Stimulated activated CD8-positive, alpha-beta memory T cell treated with anti-CD3 and anti-CD28 coated beads, Interleukin-15, amount 100 ng/mL, for 4 hours (primary cell): Measurements from ENCODE around the gene EBLN1.

Source experiments
- DNase-seq, 2 donors: peaks; one replicate each; pipeline ENCODE4 v3.0.0-alpha.2; 2020; ENCODE audit warnings: low read depth in 2 of 2

EBLN1 gene

GRCh38 chr10:22217842-22218241, at the start of gene EBLN1:
EBLN1 (minus strand) TSS chr10:22218015; CDS start chr10:22209983, 8,032 bp downstream.
- no peak for DNase-seq

- no peak for DNase-seq
Measured at GRCh38 chr10:22265839-22266537, 48.2 kb upstream of the EBLN1 start.

GRCh38 chr10:22263106-22263505, 45.3 kb upstream of the EBLN1 start:
- DNase-seq = no peak

- no peak for DNase-seq
Measured at GRCh38 chr10:22259280-22259679, 41.5 kb upstream of the EBLN1 start.

- DNase-seq = no peak
Measured at GRCh38 chr10:22258471-22258870, 40.7 kb upstream of the EBLN1 start.

- no peak for DNase-seq
Measured at GRCh38 chr10:22253580-22253882, 35.7 kb upstream of the EBLN1 start.

- DNase-seq = peak in 1 of 2 donors; percentile 14
Measured at GRCh38 chr10:22252801-22253579, 35.2 kb upstream of the EBLN1 start.

GRCh38 chr10:22252224-22252800, 34.5 kb upstream of the EBLN1 start:
- peak in 1 of 2 donors; percentile 31 for DNase-seq

- peak; percentile 46 to 63 for DNase-seq
Measured at GRCh38 chr10:22251751-22252223, 34.0 kb upstream of the EBLN1 start.

GRCh38 chr10:22250897-22251660, 33.3 kb upstream of the EBLN1 start:
- no peak for DNase-seq

GRCh38 chr10:22247636-22248035, 29.8 kb upstream of the EBLN1 start:
- no peak for DNase-seq

- no peak for DNase-seq
Measured at GRCh38 chr10:22246680-22247391, 29.0 kb upstream of the EBLN1 start.

GRCh38 chr10:22245567-22245966, 27.8 kb upstream of the EBLN1 start:
- no peak for DNase-seq

GRCh38 chr10:22244855-22245254, 27.0 kb upstream of the EBLN1 start:
- no peak for DNase-seq

- no peak for DNase-seq
Measured at GRCh38 chr10:22244001-22244400, 26.2 kb upstream of the EBLN1 start.

- DNase-seq = no peak
Measured at GRCh38 chr10:22243321-22243720, 25.5 kb upstream of the EBLN1 start.

GRCh38 chr10:22231260-22231659, 13.4 kb upstream of the EBLN1 start:
- DNase-seq = no peak

GRCh38 chr10:22230158-22230833, 12.5 kb upstream of the EBLN1 start:
- no peak for DNase-seq

GRCh38 chr10:22229802-22230157, 12.0 kb upstream of the EBLN1 start:
- no peak for DNase-seq

- DNase-seq = peak; percentile 66 to 67
Measured at GRCh38 chr10:22228943-22229801, 11.4 kb upstream of the EBLN1 start.
